Calu3 (cell line): Measurements from ENCODE around the gene TAF15. TPM values are rescaled to one million over a fixed set of nuclear protein-coding genes. Genes with fewer than 3 reads are reported as not detected.

Source experiments
- BruUV-seq: library from RNA; stranded (reverse); fragments of 400-500 nt; replicated peaks from 2 replicates; lab custom pipeline; 2021; lab: Mats Ljungman, UMichigan
- CTCF ChIA-PET: fragments of 300-600 bp; sonication (Branson Sonifier 250); formaldehyde crosslinking; loops from one replicate; lab custom pipeline; 2022; ENCODE audit warnings: antibody characterized with exemption; lab: Charles Lee
- DNase-seq: peaks from one replicate; pipeline ENCODE4 v3.0.0; 2022
- H3K27ac Mint-ChIP-seq: one replicate; pipeline ENCODE4 v1.8.0; 2022; ENCODE audit warnings: mixed read lengths; ENCODE audit not compliant: unreplicated experiment
- H3K27me3 Mint-ChIP-seq: one replicate; pipeline ENCODE4 v1.8.0; 2022; ENCODE audit warnings: mixed read lengths; ENCODE audit not compliant: unreplicated experiment
- H3K36me3 Mint-ChIP-seq: one replicate; pipeline ENCODE4 v1.8.0; 2022; ENCODE audit warnings: mild to moderate bottlenecking, moderate library complexity, mixed read lengths; ENCODE audit not compliant: insufficient read depth, unreplicated experiment
- H3K4me1 Mint-ChIP-seq: one replicate; pipeline ENCODE4 v1.8.0; 2022; ENCODE audit warnings: mild to moderate bottlenecking, low read depth, mixed read lengths; ENCODE audit not compliant: unreplicated experiment
- H3K4me3 Mint-ChIP-seq: one replicate; pipeline ENCODE4 v1.8.0; 2022; ENCODE audit warnings: mild to moderate bottlenecking, low read depth, moderate library complexity, mixed read lengths; ENCODE audit not compliant: unreplicated experiment
- H3K9me3 Mint-ChIP-seq: one replicate; pipeline ENCODE4 v1.8.0; 2022; ENCODE audit warnings: low read depth, mixed read lengths; ENCODE audit not compliant: unreplicated experiment
- intact Hi-C: fragments of 100-400 bp; cut with micrococcal nuclease; formaldehyde crosslinking; loops from one replicate; pipeline ENCODE4 v1.10.0; 2022; ENCODE audit not compliant: unreplicated experiment
- total RNA-seq: library from RNA; stranded (reverse); gene quantifications from 2 replicates; pipeline ENCODE4 v1.2.3, GENCODE V29; 2022
- TF ChIP-seq, protein P1 (sequence below): fragments of 200-600 bp; IDR thresholded peaks from one replicate; pipeline ENCODE4 v1.8.0; 2022; ENCODE audit warnings: antibody characterized with exemption; ENCODE audit not compliant: unreplicated experiment

Gene TAF15
- total RNA-seq, 1 experiment from 2014 or later: 286 TPM

DNA sequence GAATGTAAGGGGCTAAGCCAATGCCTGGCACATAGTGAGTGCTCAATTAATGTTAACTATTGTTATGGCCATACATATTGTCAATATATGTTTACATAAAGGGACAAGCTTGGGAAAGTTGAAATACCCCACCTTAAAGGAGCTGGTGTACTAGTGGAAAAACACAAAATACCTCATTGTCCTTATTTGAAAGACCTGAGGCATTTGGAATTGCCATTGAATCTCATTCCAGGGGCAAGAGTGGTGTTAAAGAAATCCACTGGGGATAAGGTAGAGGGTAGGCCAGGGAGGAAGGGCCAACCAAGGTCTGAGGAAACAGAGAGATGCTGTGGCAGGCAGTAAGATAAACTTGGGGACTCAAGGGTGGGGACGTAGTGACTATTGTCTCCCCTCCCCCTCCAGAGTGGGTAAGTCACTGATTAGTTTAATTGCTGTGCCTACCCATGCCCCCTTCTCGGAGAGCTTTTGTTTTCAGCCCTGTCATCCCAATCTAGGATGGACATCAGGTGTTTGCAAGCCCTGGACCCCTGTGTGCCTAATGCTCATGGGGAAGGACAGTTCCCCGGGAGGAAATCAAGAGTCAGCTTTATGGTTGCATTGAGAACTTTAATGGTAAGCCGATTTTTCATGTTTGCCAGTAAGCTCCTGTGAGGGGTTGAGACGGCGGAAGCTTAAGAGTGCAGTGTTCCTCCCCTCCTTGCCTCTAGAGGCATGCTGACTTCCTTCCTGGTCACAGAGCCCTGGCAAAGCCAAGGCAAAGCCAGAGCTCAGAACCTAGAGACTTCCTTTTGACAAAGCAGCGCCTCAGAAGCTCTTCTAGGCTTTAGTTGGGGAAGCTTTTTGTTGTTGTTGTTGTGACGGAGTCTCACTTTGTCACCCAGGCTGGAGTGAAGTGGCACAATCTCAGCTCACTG lies 61.9 kb downstream of the TAF15 start:
- BruUV-seq: TSS peak; percentile 95
- intact Hi-C loops: no loop called here
- Mint-ChIP-seq H3K36me3 (no peaks in the 10 kb centered on the region), H3K27me3 (peaks cover 4% of the 10 kb centered on the region), H3K27ac (no peak overlapping the region), H3K9me3 (no peaks in the 10 kb centered on the region), H3K4me3 (no peak overlapping the region), H3K4me1 (no peaks in the 10 kb centered on the region)
- CTCF ChIA-PET: interaction anchor here (0.7 kb wide), 1 partner anchor 712 kb away, joined by 7 read pairs; no protein-coding TSS in a partner anchor
- DNase-seq: no peak
- TF ChIP-seq, protein P1, sequence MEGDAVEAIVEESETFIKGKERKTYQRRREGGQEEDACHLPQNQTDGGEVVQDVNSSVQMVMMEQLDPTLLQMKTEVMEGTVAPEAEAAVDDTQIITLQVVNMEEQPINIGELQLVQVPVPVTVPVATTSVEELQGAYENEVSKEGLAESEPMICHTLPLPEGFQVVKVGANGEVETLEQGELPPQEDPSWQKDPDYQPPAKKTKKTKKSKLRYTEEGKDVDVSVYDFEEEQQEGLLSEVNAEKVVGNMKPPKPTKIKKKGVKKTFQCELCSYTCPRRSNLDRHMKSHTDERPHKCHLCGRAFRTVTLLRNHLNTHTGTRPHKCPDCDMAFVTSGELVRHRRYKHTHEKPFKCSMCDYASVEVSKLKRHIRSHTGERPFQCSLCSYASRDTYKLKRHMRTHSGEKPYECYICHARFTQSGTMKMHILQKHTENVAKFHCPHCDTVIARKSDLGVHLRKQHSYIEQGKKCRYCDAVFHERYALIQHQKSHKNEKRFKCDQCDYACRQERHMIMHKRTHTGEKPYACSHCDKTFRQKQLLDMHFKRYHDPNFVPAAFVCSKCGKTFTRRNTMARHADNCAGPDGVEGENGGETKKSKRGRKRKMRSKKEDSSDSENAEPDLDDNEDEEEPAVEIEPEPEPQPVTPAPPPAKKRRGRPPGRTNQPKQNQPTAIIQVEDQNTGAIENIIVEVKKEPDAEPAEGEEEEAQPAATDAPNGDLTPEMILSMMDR: no peak

DNA sequence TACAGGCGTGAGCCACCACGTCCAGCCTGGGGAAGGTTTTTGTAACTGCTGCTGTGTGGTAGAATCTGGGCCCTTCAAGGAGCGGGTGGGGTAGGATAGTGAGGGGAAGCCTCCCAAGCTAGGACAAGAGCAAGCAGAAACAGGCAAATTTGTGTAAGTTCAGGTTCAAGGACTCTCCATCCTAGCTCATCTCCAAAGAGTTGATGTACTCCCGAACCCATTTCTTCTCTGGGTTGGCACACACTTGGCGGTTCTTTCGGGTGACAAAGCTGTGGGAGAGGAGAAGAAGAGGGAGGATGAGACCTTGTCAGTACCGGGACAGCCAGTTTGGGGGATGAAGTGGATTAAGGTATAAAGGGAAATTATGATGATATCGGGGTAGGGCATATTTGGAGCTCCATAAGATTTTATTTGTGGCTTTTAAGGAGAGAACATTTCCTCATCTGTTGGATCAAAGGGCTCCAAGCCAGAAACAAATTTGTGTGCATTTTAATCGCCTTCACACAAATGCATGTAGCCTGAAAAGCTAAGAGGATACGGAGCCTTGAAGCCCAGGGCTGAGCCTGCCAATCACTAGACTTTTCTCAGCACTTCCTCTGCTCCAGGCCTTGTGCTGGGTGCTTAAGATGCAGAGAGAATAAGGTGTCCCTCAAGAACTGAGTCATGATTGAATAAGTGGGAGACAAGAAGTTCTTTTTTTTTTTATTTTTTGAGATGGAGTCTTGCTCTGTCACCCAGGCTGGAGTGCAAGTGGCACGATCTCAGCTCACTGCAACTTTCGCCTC lies 63.1 kb downstream of the TAF15 start:
- no peaks in the 10 kb centered on the region for H3K9me3 Mint-ChIP-seq
- TF ChIP-seq, protein P1: no peak
- CTCF ChIA-PET: no interaction called here

DNA sequence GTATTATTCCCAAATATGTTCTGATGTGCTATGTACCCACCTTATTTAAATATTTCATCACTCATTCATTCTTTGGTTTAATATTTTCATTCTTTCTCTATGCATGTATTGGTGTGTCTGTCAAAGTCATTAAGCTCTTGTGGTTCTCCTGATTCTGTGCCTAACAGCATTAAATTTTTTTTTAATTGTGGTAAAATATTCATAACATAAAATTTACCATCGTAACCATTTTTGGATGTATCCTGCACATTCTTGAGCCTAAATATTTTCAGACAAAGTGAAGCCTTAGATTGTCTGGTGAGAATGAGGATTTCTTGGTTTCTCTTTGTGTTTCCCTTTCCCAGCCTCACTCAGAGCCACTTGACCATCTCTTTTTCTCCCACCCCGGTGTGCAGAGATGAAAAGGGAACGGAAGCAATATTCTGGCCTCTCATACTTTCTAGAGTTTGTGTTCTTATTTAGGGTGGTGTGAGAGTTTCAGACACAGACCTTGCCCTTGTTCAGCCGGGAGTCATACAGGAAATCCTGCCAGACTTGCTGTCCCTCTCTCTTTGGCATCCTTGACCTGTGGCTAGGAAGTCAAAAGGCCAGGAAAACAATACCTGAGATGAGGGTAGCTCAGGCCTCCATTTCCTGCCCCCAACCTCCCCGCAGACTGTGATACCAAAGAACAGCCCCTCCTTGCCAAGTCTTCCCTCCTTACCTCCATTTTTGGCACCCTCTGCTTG lies 66.0 kb downstream of the TAF15 start:
- no peaks in the 10 kb centered on the region for H3K4me1 Mint-ChIP-seq
- CTCF ChIA-PET: no interaction called here
- intact Hi-C loops: no loop called here
- H3K36me3 Mint-ChIP-seq: no peaks in the 10 kb centered on the region
- no TSS peak for BruUV-seq
- H3K9me3 Mint-ChIP-seq: no peaks in the 10 kb centered on the region
- TF ChIP-seq, protein P1: no peak
- no peak for DNase-seq
- H3K4me3 Mint-ChIP-seq: no peak overlapping the region
- peaks cover 16% of the 10 kb centered on the region for H3K27me3 Mint-ChIP-seq
- no peak overlapping the region for H3K27ac Mint-ChIP-seq

More for the DNA sequence above, 63.1 kb downstream of the TAF15 start:
- Mint-ChIP-seq H3K36me3 (no peaks in the 10 kb centered on the region), H3K4me3 (no peak overlapping the region), H3K27ac (no peak overlapping the region), H3K4me1 (no peaks in the 10 kb centered on the region), H3K27me3 (peaks cover 16% of the 10 kb centered on the region)
- intact Hi-C loops: no loop called here
- no TSS peak for BruUV-seq
- no peak for DNase-seq

DNA sequence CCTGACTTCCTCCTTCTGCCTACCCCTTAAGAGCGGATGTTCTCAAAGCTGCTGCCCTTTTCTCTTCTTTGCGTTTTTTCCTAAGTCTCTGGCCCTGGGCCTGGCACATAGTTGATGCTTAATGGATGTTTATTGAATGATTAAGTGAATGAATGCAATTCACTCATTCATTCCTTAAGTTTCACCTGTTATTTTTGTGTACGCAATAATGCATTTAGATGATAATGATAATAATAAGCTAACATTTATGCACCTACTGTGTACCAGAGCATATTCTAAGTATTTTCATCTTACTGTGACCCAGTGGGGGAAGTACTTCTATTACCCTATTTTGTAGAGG lies 66.5 kb downstream of the TAF15 start:
- TF ChIP-seq, protein P1: no peak
- Mint-ChIP-seq H3K4me3 (no peak overlapping the region), H3K4me1 (no peaks in the 10 kb centered on the region), H3K9me3 (no peaks in the 10 kb centered on the region), H3K27me3 (peaks cover 16% of the 10 kb centered on the region), H3K27ac (no peak overlapping the region), H3K36me3 (no peaks in the 10 kb centered on the region)
- no TSS peak for BruUV-seq
- intact Hi-C loops: no loop called here
- CTCF ChIA-PET: no interaction called here
- no peak for DNase-seq
